ENCODE measurements around the gene FBXO17. TPM values are rescaled to one million over a fixed set of nuclear protein-coding genes. Genes with fewer than 3 reads are reported as not detected.

FBXO17 gene
- total and polyA plus RNA-seq, 2 of the 13 experiments (the other 11 are each of a cell fraction or from before 2014, with no cell fraction given), result 22.1 to 58.7 TPM

- TF ChIP-seq MIER2 (CRISPR knock-in tag; IDR thresholded peaks at IDR 0.05) (no peak), ZBTB4 (CRISPR knock-in tag; IDR thresholded peaks at IDR 0.05; ENCODE audit: borderline replicate concordance) (no peak), TCF12 (IDR thresholded peaks at IDR 0.05) (no peak), TCF12 (CRISPR knock-in tag; IDR thresholded peaks at IDR 0.05) (no peak), ZNF83 (CRISPR knock-in tag; IDR thresholded peaks at IDR 0.05; ENCODE audit: borderline replicate concordance) (no peak), ZNF484 (CRISPR knock-in tag; IDR thresholded peaks at IDR 0.05; ENCODE audit: borderline replicate concordance, low read depth) (no peak), ZNF543 (CRISPR knock-in tag; IDR thresholded peaks at IDR 0.05) (no peak), ZFP36L1 (CRISPR knock-in tag; IDR thresholded peaks at IDR 0.05) (no peak)
Observed at GRCh38 chr19:39014037-39014436, 38.5 kb upstream of the FBXO17 start (continued).

- WGBS (ENCODE audit: low lambda C conversion rate), result 48% methylated on average over 6 of the region's 6 CpGs
- in situ Hi-C loops (cut with HindIII; ENCODE audit: extremely low pct_ligation_motif_present, low pct_unique_long_range_greater_than_20kb), result no loop called here
- CTCF ChIA-PET (ENCODE audit: low intra/inter-chr PET ratio, low total read pairs), result no interaction called here
- TF ChIP-seq KDM5B (CRISPR knock-in tag; IDR thresholded peaks at IDR 0.05; ENCODE audit: borderline replicate concordance) (no peak), ZSCAN30 (CRISPR knock-in tag; IDR thresholded peaks at IDR 0.05) (no peak), ARHGAP35 (CRISPR knock-in tag; IDR thresholded peaks at IDR 0.05; ENCODE audit: borderline replicate concordance) (no peak), KIAA2018 (CRISPR knock-in tag; IDR thresholded peaks at IDR 0.05; ENCODE audit: borderline replicate concordance) (no peak)
Observed at GRCh38 chr19:39009001-39009400, 33.5 kb upstream of the FBXO17 start.

More at GRCh38 chr19:39009001-39009400, 33.5 kb upstream of the FBXO17 start:
- Histone ChIP-seq H3K36me3 (replicated peaks in 1 of 2; ENCODE audit: control insufficient read depth in 1 of 2, insufficient read depth in 2 of 2, low read length in 2 of 2) (no peaks in the 10 kb centered on the region), H3K9ac (ENCODE audit: insufficient read depth, low read depth, low read length) (no peak overlapping the region), H3K4me2 (ENCODE audit: low read depth, low read length) (no peak overlapping the region), H3K4me1 (ENCODE audit: insufficient read depth, low read length) (0 out of 2 replicates have a peak, but pooled peaks cover 5% of the 10 kb centered on the region), H3K79me2 (ENCODE audit: insufficient read depth, low read length) (no peaks in the 10 kb centered on the region), H3K27me3 (ENCODE audit: control insufficient read depth in 1 of 2, insufficient read depth in 2 of 2, low read length in 2 of 2) (no peaks in the 10 kb centered on the region), H2AFZ (ENCODE audit: low read length) (no peak overlapping the region), H3K4me3 (replicated peaks in 1 of 3; ENCODE audit: insufficient read depth in 1 of 3, low read depth in 2 of 3, low read length in 3 of 3) (no peak overlapping the region), H3K9me3 (ENCODE audit: low read length) (no peaks in the 10 kb centered on the region), H4K20me1 (ENCODE audit: insufficient read depth, low read length) (no peaks in the 10 kb centered on the region), H3K27ac (ENCODE audit: extremely low read length, insufficient read depth, low read length) (no peak overlapping the region)
- BruUV-seq (replicated peaks), result no TSS peak
- DNase-seq (ENCODE audit: low spot score), result no peak
- POLR2A ChIA-PET, result no interaction called here
- no peak for FAIRE-seq
- no peak for ATAC-seq
- intact Hi-C loops (cut with micrococcal nuclease; ENCODE audit: unreplicated experiment), result no loop called here
